ENCODE results near the gene CIITA. TPM values are rescaled to one million over a fixed set of nuclear protein-coding genes. Genes with fewer than 3 reads are reported as not detected.

Gene CIITA
- total and polyA plus RNA-seq, 10 of the 15 experiments (the other 5 are each of a cell fraction or from before 2014, with no cell fraction given) = 11.5 to 145 (median 49.7) TPM

DNA sequence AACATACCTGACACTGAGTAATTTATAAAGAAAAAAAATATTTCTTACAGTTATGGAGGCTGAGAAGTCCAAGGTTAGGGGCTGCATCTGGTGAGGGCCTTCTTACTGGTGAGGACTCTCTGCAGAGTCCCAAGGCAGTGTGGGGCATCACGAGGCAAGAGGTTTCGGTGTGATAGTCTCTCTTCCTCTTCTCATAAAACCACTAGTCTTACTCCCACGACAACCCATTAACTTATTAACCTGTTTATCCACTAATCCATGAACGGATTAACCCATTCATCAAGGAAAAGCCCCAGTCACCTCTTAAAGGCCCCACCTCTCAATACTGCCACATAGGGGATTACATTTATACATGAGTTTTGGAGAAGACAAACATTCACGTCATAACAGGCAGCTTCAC is 20.1 kb downstream of the CIITA start (continued):
- no peak for TF ChIP-seq FOXM1 (IDR thresholded peaks at IDR 0.05; ENCODE audit: low read depth, low read length)
- TF ChIP-seq CEBPZ (IDR thresholded peaks at IDR 0.05; ENCODE audit: low read depth, low read length) = no peak
- no peak; the same call in 1 of the 2 replicates for TF ChIP-seq BMI1 (IDR thresholded peaks at IDR 0.05; ENCODE audit: borderline replicate concordance)
- TF ChIP-seq, protein P1, sequence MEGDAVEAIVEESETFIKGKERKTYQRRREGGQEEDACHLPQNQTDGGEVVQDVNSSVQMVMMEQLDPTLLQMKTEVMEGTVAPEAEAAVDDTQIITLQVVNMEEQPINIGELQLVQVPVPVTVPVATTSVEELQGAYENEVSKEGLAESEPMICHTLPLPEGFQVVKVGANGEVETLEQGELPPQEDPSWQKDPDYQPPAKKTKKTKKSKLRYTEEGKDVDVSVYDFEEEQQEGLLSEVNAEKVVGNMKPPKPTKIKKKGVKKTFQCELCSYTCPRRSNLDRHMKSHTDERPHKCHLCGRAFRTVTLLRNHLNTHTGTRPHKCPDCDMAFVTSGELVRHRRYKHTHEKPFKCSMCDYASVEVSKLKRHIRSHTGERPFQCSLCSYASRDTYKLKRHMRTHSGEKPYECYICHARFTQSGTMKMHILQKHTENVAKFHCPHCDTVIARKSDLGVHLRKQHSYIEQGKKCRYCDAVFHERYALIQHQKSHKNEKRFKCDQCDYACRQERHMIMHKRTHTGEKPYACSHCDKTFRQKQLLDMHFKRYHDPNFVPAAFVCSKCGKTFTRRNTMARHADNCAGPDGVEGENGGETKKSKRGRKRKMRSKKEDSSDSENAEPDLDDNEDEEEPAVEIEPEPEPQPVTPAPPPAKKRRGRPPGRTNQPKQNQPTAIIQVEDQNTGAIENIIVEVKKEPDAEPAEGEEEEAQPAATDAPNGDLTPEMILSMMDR (IDR thresholded peaks at IDR 0.05 in 2 of 3, conservative IDR thresholded peaks at IDR 0.05 in 1 of 3; ENCODE audit: control insufficient read depth in 2 of 3, extremely low read depth in 1 of 3, insufficient read depth in 1 of 3, low read depth in 3 of 3, low read length in 3 of 3) = no peak
- no peak for TF ChIP-seq SREBF2 (IDR thresholded peaks at IDR 0.05; ENCODE audit: low read length)
- TF ChIP-seq IRF5 (IDR thresholded peaks at IDR 0.05; ENCODE audit: borderline replicate concordance) = no peak
- no peak for TF ChIP-seq GABPA (IDR thresholded peaks at IDR 0.05; ENCODE audit: low read depth)
- peak; percentile 51 for TF ChIP-seq ATF7 (IDR thresholded peaks at IDR 0.05; ENCODE audit: low read depth)
- TF ChIP-seq, protein P2, sequence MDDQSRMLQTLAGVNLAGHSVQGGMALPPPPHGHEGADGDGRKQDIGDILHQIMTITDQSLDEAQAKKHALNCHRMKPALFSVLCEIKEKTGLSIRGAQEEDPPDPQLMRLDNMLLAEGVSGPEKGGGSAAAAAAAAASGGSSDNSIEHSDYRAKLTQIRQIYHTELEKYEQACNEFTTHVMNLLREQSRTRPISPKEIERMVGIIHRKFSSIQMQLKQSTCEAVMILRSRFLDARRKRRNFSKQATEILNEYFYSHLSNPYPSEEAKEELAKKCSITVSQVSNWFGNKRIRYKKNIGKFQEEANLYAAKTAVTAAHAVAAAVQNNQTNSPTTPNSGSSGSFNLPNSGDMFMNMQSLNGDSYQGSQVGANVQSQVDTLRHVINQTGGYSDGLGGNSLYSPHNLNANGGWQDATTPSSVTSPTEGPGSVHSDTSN (IDR thresholded peaks at IDR 0.05; ENCODE audit: insufficient replicate concordance, low read depth, low read length) = no peak
- no peak for TF ChIP-seq TARDBP (IDR thresholded peaks at IDR 0.05; ENCODE audit: borderline replicate concordance)
- TF ChIP-seq BRCA1 (IDR thresholded peaks at IDR 0.05; ENCODE audit: low read depth, low read length) = no peak
- TF ChIP-seq CBX3 (IDR thresholded peaks at IDR 0.05; ENCODE audit: borderline replicate concordance, low read depth) = no peak
- no peak for TF ChIP-seq SUZ12 (IDR thresholded peaks at IDR 0.05; ENCODE audit: unreplicated experiment)
- TF ChIP-seq STAT1 (conservative IDR thresholded peaks at IDR 0.05) = no peak
- no peak for TF ChIP-seq WRNIP1 (IDR thresholded peaks at IDR 0.05; ENCODE audit: borderline replicate concordance, low read depth, low read length)
- no peak for TF ChIP-seq RB1 (IDR thresholded peaks at IDR 0.05; ENCODE audit: borderline replicate concordance)
- TF ChIP-seq CBFB (IDR thresholded peaks at IDR 0.05; ENCODE audit: low read depth) = no peak
- no peak for TF ChIP-seq CHD1 (IDR thresholded peaks at IDR 0.05; ENCODE audit: low read depth, low read length)
- TF ChIP-seq, protein P3, sequence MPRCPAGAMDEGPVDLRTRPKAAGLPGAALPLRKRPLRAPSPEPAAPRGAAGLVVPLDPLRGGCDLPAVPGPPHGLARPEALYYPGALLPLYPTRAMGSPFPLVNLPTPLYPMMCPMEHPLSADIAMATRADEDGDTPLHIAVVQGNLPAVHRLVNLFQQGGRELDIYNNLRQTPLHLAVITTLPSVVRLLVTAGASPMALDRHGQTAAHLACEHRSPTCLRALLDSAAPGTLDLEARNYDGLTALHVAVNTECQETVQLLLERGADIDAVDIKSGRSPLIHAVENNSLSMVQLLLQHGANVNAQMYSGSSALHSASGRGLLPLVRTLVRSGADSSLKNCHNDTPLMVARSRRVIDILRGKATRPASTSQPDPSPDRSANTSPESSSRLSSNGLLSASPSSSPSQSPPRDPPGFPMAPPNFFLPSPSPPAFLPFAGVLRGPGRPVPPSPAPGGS (IDR thresholded peaks at IDR 0.05; ENCODE audit: borderline replicate concordance, insufficient read depth, low read depth, low read length, poor library complexity, severe bottlenecking) = no peak
- no peak for TF ChIP-seq POLR2AphosphoS5 (IDR thresholded peaks at IDR 0.05; ENCODE audit: low read length)
- TF ChIP-seq FOS (IDR thresholded peaks at IDR 0.05; ENCODE audit: borderline replicate concordance, extremely low read depth, insufficient read length) = no peak
- no peak for TF ChIP-seq CHD2 (IDR thresholded peaks at IDR 0.05; ENCODE audit: borderline replicate concordance, low read depth, low read length)
- TF ChIP-seq CHD4 (IDR thresholded peaks at IDR 0.05) = no peak
